B cell (primary cell): ENCODE results near the gene GMIP. TPM values are rescaled to one million over a fixed set of nuclear protein-coding genes. Genes with fewer than 3 reads are reported as not detected.

Experiments
- ATAC-seq: fragments of 200-7000 bp; cut with Tn5 transposase; one replicate; pipeline ENCODE4 v1.10.0; 2021; ENCODE audit warnings: low read depth, mild to moderate bottlenecking, moderate number of reproducible peaks, moderate library complexity
- CTCF ChIA-PET: fragments of 350-600 bp; sonication (Branson Sonifier 250); formaldehyde crosslinking; loops from one replicate; lab custom pipeline; 2021; ENCODE audit warnings: antibody characterized with exemption, inconsistent platforms; lab: Charles Lee
- POLR2A ChIA-PET: fragments of 350-600 bp; sonication (Branson Sonifier 250); formaldehyde crosslinking; loops from one replicate; lab custom pipeline; 2021; ENCODE audit warnings: antibody characterized with exemption; lab: Charles Lee
- DNase-seq: peaks from one replicate; pipeline ENCODE4 v3.0.0; 2013
- H2AFZ ChIP-seq: 2 replicates; pipeline ENCODE4 v1.6.1; 2012; ENCODE audit warnings: mild to moderate bottlenecking, low read depth, low read length; ENCODE audit not compliant: insufficient read depth, poor library complexity, severe bottlenecking
- H3K27ac ChIP-seq, 2 donors: 1 replicate in 1 of 2; 2 replicates in 1 of 2; pipeline ENCODE4 v1.5.1; 2012 to 2013; ENCODE audit warnings: low read length in 2 of 2, mild to moderate bottlenecking in 2 of 2, moderate library complexity in 1 of 2
- H3K27me3 ChIP-seq, 4 experiments: fragments of 200-600 bp in 1 of 4; sonication (generic) in 1 of 4; replicated peaks in 1 of 4; 1 replicate in 2 of 4; 2 replicates in 2 of 4; pipeline versions ENCODE4 v1.6.1 to v1.7.0; 2013 to 2016; ENCODE audit warnings: low read length in 3 of 4, mild to moderate bottlenecking in 2 of 4, mixed read lengths in 1 of 4, moderate library complexity in 1 of 4; ENCODE audit not compliant: insufficient read depth in 4 of 4, control insufficient read depth in 3 of 4; ENCODE audit errors: control extremely low read depth in 1 of 4
- H3K36me3 ChIP-seq, 2 experiments: replicated peaks in 1 of 2; 1 replicate in 1 of 2; 2 replicates in 1 of 2; pipeline versions ENCODE4 v1.6.1 to v1.7.1; 2013; ENCODE audit warnings: low read length in 1 of 2; ENCODE audit not compliant: insufficient read depth in 2 of 2, control insufficient read depth in 1 of 2; ENCODE audit errors: control extremely low read depth in 1 of 2, extremely low read depth in 1 of 2
- H3K4me1 ChIP-seq, 2 donors: fragments of 200-600 bp in 1 of 2; sonication (generic) in 1 of 2; 1 replicate in 1 of 2; 2 replicates in 1 of 2; pipeline versions ENCODE4 v1.5.1 to v1.6.1; 2013 to 2017; ENCODE audit warnings: low read length in 2 of 2; ENCODE audit not compliant: control insufficient read depth in 2 of 2, insufficient read depth in 2 of 2
- H3K4me2 ChIP-seq: replicated peaks from 2 replicates; pipeline ENCODE3; 2012; ENCODE audit warnings: mild to moderate bottlenecking, low read depth, low read length; ENCODE audit not compliant: poor library complexity, severe bottlenecking
- H3K4me3 ChIP-seq, 5 experiments: fragments of 200-600 bp in 1 of 5; sonication (generic) in 1 of 5; 1 replicate in 3 of 5; 2 replicates in 2 of 5; pipeline versions ENCODE4 v1.5.1 to v1.7.0; 2011 to 2016; ENCODE audit warnings: low read length in 4 of 5, mild to moderate bottlenecking in 4 of 5, low read depth in 2 of 5, control low read depth in 1 of 5, moderate library complexity in 1 of 5; ENCODE audit not compliant: insufficient read depth in 1 of 5; ENCODE audit errors: control extremely low read depth in 1 of 5, extremely low read depth in 1 of 5
- H3K79me2 ChIP-seq: fragments of 200-600 bp; sonication (generic); one replicate; pipeline ENCODE4 v1.6.0; 2016; ENCODE audit warnings: low read length; ENCODE audit not compliant: control insufficient read depth, insufficient read depth
- H3K9ac ChIP-seq: fragments of 200-600 bp; sonication (generic); 2 replicates; pipeline ENCODE4 v1.6.1; 2017; ENCODE audit warnings: mild to moderate bottlenecking, low read length, moderate library complexity
- H3K9me3 ChIP-seq, 3 donors: one replicate each; pipeline versions ENCODE4 v1.6.1 to v1.7.1; 2013; ENCODE audit warnings: low read length in 2 of 3; ENCODE audit not compliant: control insufficient read depth in 2 of 3, insufficient read depth in 1 of 3; ENCODE audit errors: control extremely low read depth in 1 of 3
- H4K20me1 ChIP-seq: 2 replicates; pipeline ENCODE4 v1.6.0; 2012; ENCODE audit warnings: mild to moderate bottlenecking, low read length; ENCODE audit not compliant: insufficient read depth, control insufficient read depth, poor library complexity, severe bottlenecking
- H3K27ac Mint-ChIP-seq: one replicate; pipeline ENCODE4 v1.8.0; 2021; ENCODE audit warnings: mixed read lengths
- H3K27me3 Mint-ChIP-seq: one replicate; pipeline ENCODE4 v1.8.0; 2021; ENCODE audit warnings: mixed read lengths
- H3K4me1 Mint-ChIP-seq: one replicate; pipeline ENCODE4 v1.8.0; 2021; ENCODE audit warnings: mixed read lengths
- H3K4me3 Mint-ChIP-seq: one replicate; pipeline ENCODE4 v1.8.0; 2021; ENCODE audit warnings: mixed read lengths
- H3K9me3 Mint-ChIP-seq: one replicate; pipeline ENCODE4 v1.8.0; 2022; ENCODE audit warnings: mixed read lengths; ENCODE audit not compliant: insufficient read depth
- EZH2 ChIP-seq: IDR thresholded peaks from 2 replicates; pipeline ENCODE4 v1.6.1; 2012; ENCODE audit warnings: borderline replicate concordance, low read depth, mild to moderate bottlenecking, moderate library complexity, low read length; ENCODE audit not compliant: insufficient read depth, poor library complexity, severe bottlenecking
- WGBS: methylation state at CpG from one replicate; pipeline ENCODE4 v1.1.5; 2013; ENCODE audit warnings: missing lambda C conversion rate; ENCODE audit not compliant: insufficient coverage; 5-methylcytosine and 5-hydroxymethylcytosine counted together
- intact Hi-C: fragments of 100-400 bp; cut with micrococcal nuclease; formaldehyde crosslinking; loops from one replicate; pipeline ENCODE4 v1.10.0; 2022
- polyA plus RNA-seq: library from polyadenylated mRNA; depleted of rRNA; stranded (reverse); fragments of >200 nt; gene quantifications from 2 replicates; pipeline ENCODE4 v1.2.3, GENCODE V29; 2012
- total RNA-seq, 2 donors: library from RNA; stranded (reverse); fragments of 120-200 nt in 1 of 2; gene quantifications; 1 replicate in 1 of 2; 2 replicates in 1 of 2; pipeline versions ENCODE4 v1.2.3 to v1.2.4, GENCODE V29; 2013 to 2022
- TF ChIP-seq, protein P1 (sequence below): fragments of 200-600 bp; IDR thresholded peaks from one replicate; pipeline ENCODE4 v1.8.0; 2022; ENCODE audit warnings: antibody characterized with exemption, mild to moderate bottlenecking

Gene GMIP
- total and polyA plus RNA-seq, 2 donors (not counting 1 experiment from before 2014, with no cell fraction given) = 57.0 to 112 TPM

GRCh38 chr19:19647037-19647835 lies 3.8 kb upstream of the GMIP start:
- Histone ChIP-seq H3K36me3 (peaks cover 0 to 68% of the 10 kb centered on the region in 2 experiments), H3K27me3 (no peaks in the 10 kb centered on the region), H3K79me2 (peaks cover 17% of the 10 kb centered on the region), H3K9me3 (no peaks in the 10 kb centered on the region), H3K9ac (no peak overlapping the region), H3K27ac (no peak overlapping the region), H4K20me1 (peaks cover 8% of the 10 kb centered on the region), H3K4me3 (no peak overlapping the region), H3K4me2 (no peak overlapping the region), H2AFZ (no peak overlapping the region), H3K4me1 (peaks cover 10 to 13% of the 10 kb centered on the region in 2 donors)
- Mint-ChIP-seq H3K4me1 (peaks cover 13% of the 10 kb centered on the region), H3K4me3 (no peak overlapping the region), H3K27me3 (no peaks in the 10 kb centered on the region), H3K27ac (no peak overlapping the region), H3K9me3 (no peaks in the 10 kb centered on the region)
- intact Hi-C loops = no loop called here
- 94% methylated on average over 28 of the region's 29 CpGs for WGBS
- TF ChIP-seq EZH2 = no peak
- TF ChIP-seq, protein P1, sequence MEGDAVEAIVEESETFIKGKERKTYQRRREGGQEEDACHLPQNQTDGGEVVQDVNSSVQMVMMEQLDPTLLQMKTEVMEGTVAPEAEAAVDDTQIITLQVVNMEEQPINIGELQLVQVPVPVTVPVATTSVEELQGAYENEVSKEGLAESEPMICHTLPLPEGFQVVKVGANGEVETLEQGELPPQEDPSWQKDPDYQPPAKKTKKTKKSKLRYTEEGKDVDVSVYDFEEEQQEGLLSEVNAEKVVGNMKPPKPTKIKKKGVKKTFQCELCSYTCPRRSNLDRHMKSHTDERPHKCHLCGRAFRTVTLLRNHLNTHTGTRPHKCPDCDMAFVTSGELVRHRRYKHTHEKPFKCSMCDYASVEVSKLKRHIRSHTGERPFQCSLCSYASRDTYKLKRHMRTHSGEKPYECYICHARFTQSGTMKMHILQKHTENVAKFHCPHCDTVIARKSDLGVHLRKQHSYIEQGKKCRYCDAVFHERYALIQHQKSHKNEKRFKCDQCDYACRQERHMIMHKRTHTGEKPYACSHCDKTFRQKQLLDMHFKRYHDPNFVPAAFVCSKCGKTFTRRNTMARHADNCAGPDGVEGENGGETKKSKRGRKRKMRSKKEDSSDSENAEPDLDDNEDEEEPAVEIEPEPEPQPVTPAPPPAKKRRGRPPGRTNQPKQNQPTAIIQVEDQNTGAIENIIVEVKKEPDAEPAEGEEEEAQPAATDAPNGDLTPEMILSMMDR = no peak
- POLR2A ChIA-PET = interaction anchor here (0.7 kb wide), 1 partner anchor 20 kb away, joined by 16 read pairs; no protein-coding TSS in a partner anchor
- CTCF ChIA-PET = no interaction called here
- ATAC-seq = no peak
- DNase-seq = no peak
